ENCODE results near the gene CCDC88C.
A peak's percentile ranks its signal among the peaks of the same experiment; 100 is the strongest.
"Not testable (repeated sequence)": the region's sequence is repeated elsewhere in the genome, so short reads cannot be mapped to it uniquely, and the experiment has no call there.

CCDC88C gene

GRCh38 chr14:91415794-91416743 is 1.6 kb downstream of the CCDC88C start:
- DNase-seq: no peak

- DNase-seq: no peak
These were observed 3.2 kb downstream of the CCDC88C start for GRCh38 chr14:91414475-91414833.

- peak; percentile 87 for DNase-seq
These were observed 3.8 kb downstream of the CCDC88C start for GRCh38 chr14:91413547-91414474.

- DNase-seq: no peak
These were observed 4.7 kb downstream of the CCDC88C start for GRCh38 chr14:91412939-91413338.

- no peak for DNase-seq
These were observed 6.7 kb downstream of the CCDC88C start for GRCh38 chr14:91410771-91411536.

GRCh38 chr14:91409928-91410718 is 7.5 kb downstream of the CCDC88C start:
- DNase-seq: no peak

- not testable (repeated sequence) for DNase-seq
These were observed 8.4 kb downstream of the CCDC88C start for GRCh38 chr14:91409240-91409639.

- no peak for DNase-seq
These were observed 10.6 kb downstream of the CCDC88C start for GRCh38 chr14:91406982-91407381.

GRCh38 chr14:91406451-91406850 is 11.2 kb downstream of the CCDC88C start:
- no peak for DNase-seq

GRCh38 chr14:91405724-91406435 is 11.7 kb downstream of the CCDC88C start:
- DNase-seq: no peak

- DNase-seq: no peak
These were observed 12.3 kb downstream of the CCDC88C start for GRCh38 chr14:91405241-91405721.

- DNase-seq: no peak
These were observed 14.6 kb downstream of the CCDC88C start for GRCh38 chr14:91402771-91403600.

GRCh38 chr14:91402348-91402747 is 15.3 kb downstream of the CCDC88C start:
- DNase-seq: no peak

- no peak for DNase-seq
These were observed 15.9 kb downstream of the CCDC88C start for GRCh38 chr14:91401751-91402150.

GRCh38 chr14:91400696-91401095 is 16.9 kb downstream of the CCDC88C start:
- no peak for DNase-seq

GRCh38 chr14:91399868-91400640 is 17.6 kb downstream of the CCDC88C start:
- DNase-seq: no peak

GRCh38 chr14:91398707-91399106 is 18.9 kb downstream of the CCDC88C start:
- no peak for DNase-seq

GRCh38 chr14:91397965-91398591 is 19.5 kb downstream of the CCDC88C start:
- no peak for DNase-seq
